Measurements from ENCODE around the gene PML. TPM values are rescaled to one million over a fixed set of nuclear protein-coding genes. Genes with fewer than 3 reads are reported as not detected.

Gene PML
- total RNA-seq, 1 experiment from 2014 or later = 120 TPM

DNA sequence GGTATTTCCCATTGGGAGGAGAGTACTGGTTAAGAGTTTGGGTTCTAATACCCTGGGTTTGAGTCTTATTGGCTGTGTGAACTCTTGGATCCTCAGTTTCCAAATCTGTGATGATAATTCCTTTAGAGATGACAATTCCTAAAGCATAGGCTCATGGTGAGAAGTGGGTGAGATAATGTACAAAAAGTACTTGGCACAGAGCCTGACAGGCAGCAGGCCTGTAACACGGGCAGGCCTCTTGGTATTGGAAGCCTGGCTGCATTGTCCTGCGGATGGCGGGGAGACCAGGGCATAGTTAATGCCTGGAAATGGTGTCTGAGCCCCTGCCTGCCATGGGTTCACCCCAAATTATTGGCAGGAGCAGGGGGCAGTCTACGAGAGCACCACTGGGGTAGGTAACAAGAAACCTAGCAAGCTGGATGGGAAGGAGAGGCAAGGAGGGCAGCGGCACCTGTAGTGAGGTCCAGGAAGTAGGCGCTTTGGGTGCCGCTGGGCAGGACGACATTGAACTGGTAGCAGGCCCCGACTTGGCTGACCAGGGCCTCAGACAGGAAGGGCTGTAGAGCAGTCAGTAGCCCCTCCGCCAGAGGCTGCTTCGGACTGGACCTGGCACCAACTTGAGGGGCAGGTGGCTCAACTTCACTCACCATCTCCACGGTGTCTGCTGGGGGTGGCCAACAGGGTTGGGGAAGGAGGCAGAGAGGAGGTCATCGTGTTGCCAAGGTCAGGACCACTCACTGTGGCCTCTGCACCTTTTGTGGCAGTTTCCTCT lies 10.1 kb upstream of the PML start:
- H3K9me3 Mint-ChIP-seq (ENCODE audit: low read depth, unreplicated experiment) = no peaks in the 10 kb centered on the region
- no peak for DNase-seq
- CTCF ChIA-PET = interaction anchor here (1.7 kb wide), 1 partner anchor 11 kb away, joined by 13 read pairs; no protein-coding TSS in a partner anchor
- H3K27ac Mint-ChIP-seq (ENCODE audit: unreplicated experiment) = peak overlapping the region; percentile 38
- no TSS peak for BruUV-seq (replicated peaks)
- H3K4me3 Mint-ChIP-seq (ENCODE audit: low read depth, unreplicated experiment) = no peak overlapping the region
- TF ChIP-seq, protein P1, sequence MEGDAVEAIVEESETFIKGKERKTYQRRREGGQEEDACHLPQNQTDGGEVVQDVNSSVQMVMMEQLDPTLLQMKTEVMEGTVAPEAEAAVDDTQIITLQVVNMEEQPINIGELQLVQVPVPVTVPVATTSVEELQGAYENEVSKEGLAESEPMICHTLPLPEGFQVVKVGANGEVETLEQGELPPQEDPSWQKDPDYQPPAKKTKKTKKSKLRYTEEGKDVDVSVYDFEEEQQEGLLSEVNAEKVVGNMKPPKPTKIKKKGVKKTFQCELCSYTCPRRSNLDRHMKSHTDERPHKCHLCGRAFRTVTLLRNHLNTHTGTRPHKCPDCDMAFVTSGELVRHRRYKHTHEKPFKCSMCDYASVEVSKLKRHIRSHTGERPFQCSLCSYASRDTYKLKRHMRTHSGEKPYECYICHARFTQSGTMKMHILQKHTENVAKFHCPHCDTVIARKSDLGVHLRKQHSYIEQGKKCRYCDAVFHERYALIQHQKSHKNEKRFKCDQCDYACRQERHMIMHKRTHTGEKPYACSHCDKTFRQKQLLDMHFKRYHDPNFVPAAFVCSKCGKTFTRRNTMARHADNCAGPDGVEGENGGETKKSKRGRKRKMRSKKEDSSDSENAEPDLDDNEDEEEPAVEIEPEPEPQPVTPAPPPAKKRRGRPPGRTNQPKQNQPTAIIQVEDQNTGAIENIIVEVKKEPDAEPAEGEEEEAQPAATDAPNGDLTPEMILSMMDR (IDR thresholded peaks at IDR 0.05; ENCODE audit: unreplicated experiment) = no peak
- H3K36me3 Mint-ChIP-seq (ENCODE audit: insufficient read depth, unreplicated experiment) = peaks cover 33% of the 10 kb centered on the region
- H3K27me3 Mint-ChIP-seq (ENCODE audit: unreplicated experiment) = no peaks in the 10 kb centered on the region
- intact Hi-C loops (cut with micrococcal nuclease; ENCODE audit: unreplicated experiment) = no loop called here
- H3K4me1 Mint-ChIP-seq (ENCODE audit: low read depth, unreplicated experiment) = peaks cover 76% of the 10 kb centered on the region

DNA sequence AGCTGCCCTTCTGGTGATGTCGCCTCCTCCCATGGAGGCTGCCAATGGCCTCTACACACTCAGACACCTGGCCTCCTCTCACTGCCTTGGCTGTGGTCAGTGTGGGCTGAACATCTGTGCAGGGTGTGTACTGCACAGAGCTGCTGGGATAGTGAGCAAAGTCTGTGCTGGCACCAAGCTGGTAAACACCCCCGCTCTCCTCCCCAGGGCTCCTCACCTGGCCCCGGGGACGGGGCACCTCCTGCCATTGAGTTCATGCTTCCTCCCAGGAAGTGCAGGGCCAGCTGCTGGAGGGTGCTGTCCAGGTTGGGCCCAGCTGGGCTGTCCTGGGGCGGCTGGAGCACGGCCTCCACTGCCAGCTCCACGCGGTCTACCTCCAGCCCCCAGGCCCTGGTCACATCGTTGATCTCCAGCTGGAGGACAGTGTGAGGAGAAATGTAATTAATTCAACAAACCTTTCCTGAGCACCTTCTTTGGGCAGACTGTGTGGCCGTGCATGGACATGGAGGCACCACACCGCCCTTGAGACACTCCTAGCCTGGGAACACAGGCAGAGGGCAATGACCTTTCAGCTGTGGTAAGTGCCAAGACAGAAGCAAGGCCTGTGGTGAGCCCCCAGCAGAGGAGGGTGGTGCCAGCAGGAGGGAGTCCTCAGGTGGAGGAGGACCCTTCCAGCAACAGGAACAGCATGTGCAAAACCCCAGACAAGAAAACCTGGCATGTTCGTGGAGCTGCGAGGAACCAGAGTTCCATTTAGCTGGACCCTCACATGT lies 9.2 kb upstream of the PML start:
- Mint-ChIP-seq H3K4me1 (ENCODE audit: low read depth, unreplicated experiment) (peaks cover 84% of the 10 kb centered on the region), H3K4me3 (ENCODE audit: low read depth, unreplicated experiment) (no peak overlapping the region), H3K27ac (ENCODE audit: unreplicated experiment) (no peak overlapping the region), H3K9me3 (ENCODE audit: low read depth, unreplicated experiment) (no peaks in the 10 kb centered on the region), H3K36me3 (ENCODE audit: insufficient read depth, unreplicated experiment) (peaks cover 37% of the 10 kb centered on the region), H3K27me3 (ENCODE audit: unreplicated experiment) (no peaks in the 10 kb centered on the region)
- no peak for DNase-seq
- CTCF ChIA-PET = interaction anchor here (0.6 to 2.0 kb wide), 2 partner anchors 12 to 16 kb away, joined by 3 to 6 read pairs; no protein-coding TSS in a partner anchor
- intact Hi-C loops (cut with micrococcal nuclease; ENCODE audit: unreplicated experiment) = no loop called here
- no TSS peak for BruUV-seq (replicated peaks)
- TF ChIP-seq, protein P1 (IDR thresholded peaks at IDR 0.05; ENCODE audit: unreplicated experiment) = no peak

DNA sequence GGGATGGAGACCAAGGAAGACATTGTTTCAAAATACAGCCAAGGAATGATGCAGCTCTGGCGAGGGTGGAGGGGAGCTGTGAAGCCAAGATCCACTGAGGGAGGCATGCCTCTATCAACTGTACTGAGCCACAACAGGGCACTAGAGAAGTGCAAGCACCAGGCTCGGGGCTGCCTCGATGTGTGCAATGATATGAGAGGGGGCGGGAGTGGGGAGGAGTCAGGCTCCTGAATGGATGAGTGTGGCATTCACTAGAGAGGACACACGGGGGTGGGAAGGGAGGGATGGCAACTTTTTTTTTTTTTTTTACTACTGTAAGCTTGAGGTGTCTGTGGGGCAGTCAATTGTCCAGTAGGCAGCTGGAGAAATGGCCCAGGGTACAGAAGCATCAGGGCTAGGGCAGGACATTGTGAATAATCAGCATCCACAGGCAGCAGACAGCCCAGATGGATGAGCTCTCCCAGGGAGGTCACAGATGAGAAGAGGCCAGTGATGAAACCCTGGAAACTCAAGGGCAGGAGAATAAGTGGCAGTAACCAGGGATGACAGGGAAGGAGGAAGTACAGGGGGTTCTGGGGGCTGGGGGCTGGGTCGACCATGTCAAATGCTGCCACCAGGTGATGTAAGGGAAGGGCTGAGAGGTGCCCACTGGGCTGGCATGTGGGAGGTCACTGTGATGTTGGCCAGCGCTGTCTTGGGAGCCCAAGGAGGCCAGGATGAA lies 8.3 kb upstream of the PML start:
- TF ChIP-seq, protein P1 (IDR thresholded peaks at IDR 0.05; ENCODE audit: unreplicated experiment) = no peak
- peak overlapping the region; percentile 86 for H3K27ac Mint-ChIP-seq (ENCODE audit: unreplicated experiment)
- no peak for DNase-seq
- CTCF ChIA-PET = interaction anchor here (0.6 to 2.0 kb wide), 3 partner anchors 13 to 23 kb away, joined by 3 to 6 read pairs (median 4); no protein-coding TSS in a partner anchor
- intact Hi-C loops (cut with micrococcal nuclease; ENCODE audit: unreplicated experiment) = no loop called here
- BruUV-seq (replicated peaks) = no TSS peak
- no peaks in the 10 kb centered on the region for H3K9me3 Mint-ChIP-seq (ENCODE audit: low read depth, unreplicated experiment)
- H3K4me1 Mint-ChIP-seq (ENCODE audit: low read depth, unreplicated experiment) = peaks cover 94% of the 10 kb centered on the region
- H3K4me3 Mint-ChIP-seq (ENCODE audit: low read depth, unreplicated experiment) = no peak overlapping the region
- H3K36me3 Mint-ChIP-seq (ENCODE audit: insufficient read depth, unreplicated experiment) = peaks cover 45% of the 10 kb centered on the region
- no peaks in the 10 kb centered on the region for H3K27me3 Mint-ChIP-seq (ENCODE audit: unreplicated experiment)

DNA sequence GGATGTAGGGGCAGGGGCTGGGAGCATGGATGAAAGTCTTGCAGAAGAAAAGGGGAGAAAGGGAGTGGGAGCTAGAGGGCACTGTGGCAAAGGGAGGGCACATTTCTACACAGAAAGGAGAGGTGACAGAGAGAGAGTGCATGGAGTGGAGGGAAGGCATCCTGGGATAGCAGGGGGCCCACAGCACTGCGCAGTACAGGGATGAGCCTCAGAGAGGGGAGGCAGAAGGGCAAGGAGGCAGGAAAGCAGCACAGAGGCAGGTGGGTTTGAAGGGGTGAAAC lies 7.8 kb upstream of the PML start:
- Mint-ChIP-seq H3K27ac (ENCODE audit: unreplicated experiment) (peak overlapping the region; percentile 86), H3K36me3 (ENCODE audit: insufficient read depth, unreplicated experiment) (peaks cover 50% of the 10 kb centered on the region), H3K27me3 (ENCODE audit: unreplicated experiment) (no peaks in the 10 kb centered on the region), H3K4me3 (ENCODE audit: low read depth, unreplicated experiment) (no peak overlapping the region), H3K9me3 (ENCODE audit: low read depth, unreplicated experiment) (no peaks in the 10 kb centered on the region), H3K4me1 (ENCODE audit: low read depth, unreplicated experiment) (peaks cover 93% of the 10 kb centered on the region)
- DNase-seq = no peak
- TF ChIP-seq, protein P1 (IDR thresholded peaks at IDR 0.05; ENCODE audit: unreplicated experiment) = no peak
- intact Hi-C loops (cut with micrococcal nuclease; ENCODE audit: unreplicated experiment) = no loop called here
- CTCF ChIA-PET = interaction anchor here (1.4 to 2.0 kb wide), 2 partner anchors 10 to 14 kb away, joined by 4 to 6 read pairs; no protein-coding TSS in a partner anchor
- BruUV-seq (replicated peaks) = no TSS peak
